Measurements from ENCODE around the gene STN1. TPM values are rescaled to one million over a fixed set of nuclear protein-coding genes. Genes with fewer than 3 reads are reported as not detected.

The STN1 gene
- total and polyA plus RNA-seq, 9 of the 15 experiments (the other 6 are each of a cell fraction or from before 2014, with no cell fraction given) = 9.1 to 19.6 (median 13.8) TPM

DNA sequence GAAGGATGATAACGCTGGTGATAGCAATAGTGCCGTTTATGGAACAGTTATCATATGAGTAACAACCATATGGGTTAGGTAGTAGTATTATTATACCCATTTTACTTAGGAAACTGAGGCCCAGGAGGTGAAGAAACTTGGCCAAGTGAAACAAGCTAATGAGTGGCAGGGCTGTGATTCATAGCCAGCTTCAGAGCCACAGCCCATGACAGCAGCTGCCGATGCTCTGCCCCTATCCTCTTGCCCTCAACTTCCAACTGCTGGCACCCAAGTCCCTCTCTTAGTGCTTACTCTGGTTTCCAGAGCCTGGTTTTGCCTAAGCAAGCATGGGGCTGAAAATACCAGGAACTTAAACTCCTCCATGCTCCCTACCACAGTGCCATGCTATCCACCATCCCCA, 74.9 kb downstream of the STN1 start:
- no peak for ATAC-seq
- peaks cover 13 to 49% of the 10 kb centered on the region in 2 experiments; a peak in 4 of 5 replicates for H3K27me3 ChIP-seq (ENCODE audit: control insufficient read depth in 2 of 2, insufficient read depth in 2 of 2, low read length in 2 of 2)
- CTCF ChIA-PET (ENCODE audit: low intra/inter-chr PET ratio) = interaction anchor here (0.6 kb wide), 1 partner anchor 16 kb away, joined by 3 read pairs; no protein-coding TSS in a partner anchor
- H3K4me1 ChIP-seq (replicated peaks in 1 of 2; ENCODE audit: control insufficient read depth in 2 of 2, insufficient read depth in 2 of 2, low read length in 2 of 2) = no peaks in the 10 kb centered on the region
- no peak overlapping the region for H3K4me2 ChIP-seq (ENCODE audit: insufficient read depth, low read length)
- no peaks in the 10 kb centered on the region for H3K79me2 ChIP-seq (ENCODE audit: control insufficient read depth, insufficient read depth, low read length)
- 0% methylated on average over 3 of the region's 3 CpGs for WGBS (ENCODE audit: insufficient coverage, low coverage, missing lambda C conversion rate)
- no peak for DNase-seq (ENCODE audit: extremely low read depth in 1 of 4, low spot score in 3 of 4)
- no peak for FAIRE-seq
- in situ Hi-C loops (cut with MboI) (no loop called here), intact Hi-C loops (cut with micrococcal nuclease) (no loop called here)
- no peaks in the 10 kb centered on the region for H3K9me3 ChIP-seq (replicated peaks; ENCODE audit: control insufficient read depth, insufficient read depth, low read depth, low read length)
- H3K4me3 ChIP-seq = no peak overlapping the region
- H3K36me3 ChIP-seq (ENCODE audit: control insufficient read depth, insufficient read depth, low read length) = no peaks in the 10 kb centered on the region
- H3K9me1 ChIP-seq (ENCODE audit: control insufficient read depth, insufficient read depth, low read length) = no peaks in the 10 kb centered on the region
- H2AFZ ChIP-seq (ENCODE audit: low read depth, low read length) = no peak overlapping the region
- BruUV-seq (replicated peaks) = no TSS peak
- H3K9ac ChIP-seq (ENCODE audit: insufficient read depth in 1 of 2, low read depth in 2 of 2, low read length in 2 of 2) = no peak overlapping the region
- H4K20me1 ChIP-seq (replicated peaks; ENCODE audit: control insufficient read depth, insufficient read depth, low read length) = no peaks in the 10 kb centered on the region
- no peak overlapping the region for H3K27ac ChIP-seq (ENCODE audit: extremely low read depth, low read depth, low read length)
- POLR2A ChIA-PET = interaction anchor here (0.6 kb wide), 1 partner anchor 19 kb away, joined by 3 read pairs; no protein-coding TSS in a partner anchor
- TF ChIP-seq, protein P1, sequence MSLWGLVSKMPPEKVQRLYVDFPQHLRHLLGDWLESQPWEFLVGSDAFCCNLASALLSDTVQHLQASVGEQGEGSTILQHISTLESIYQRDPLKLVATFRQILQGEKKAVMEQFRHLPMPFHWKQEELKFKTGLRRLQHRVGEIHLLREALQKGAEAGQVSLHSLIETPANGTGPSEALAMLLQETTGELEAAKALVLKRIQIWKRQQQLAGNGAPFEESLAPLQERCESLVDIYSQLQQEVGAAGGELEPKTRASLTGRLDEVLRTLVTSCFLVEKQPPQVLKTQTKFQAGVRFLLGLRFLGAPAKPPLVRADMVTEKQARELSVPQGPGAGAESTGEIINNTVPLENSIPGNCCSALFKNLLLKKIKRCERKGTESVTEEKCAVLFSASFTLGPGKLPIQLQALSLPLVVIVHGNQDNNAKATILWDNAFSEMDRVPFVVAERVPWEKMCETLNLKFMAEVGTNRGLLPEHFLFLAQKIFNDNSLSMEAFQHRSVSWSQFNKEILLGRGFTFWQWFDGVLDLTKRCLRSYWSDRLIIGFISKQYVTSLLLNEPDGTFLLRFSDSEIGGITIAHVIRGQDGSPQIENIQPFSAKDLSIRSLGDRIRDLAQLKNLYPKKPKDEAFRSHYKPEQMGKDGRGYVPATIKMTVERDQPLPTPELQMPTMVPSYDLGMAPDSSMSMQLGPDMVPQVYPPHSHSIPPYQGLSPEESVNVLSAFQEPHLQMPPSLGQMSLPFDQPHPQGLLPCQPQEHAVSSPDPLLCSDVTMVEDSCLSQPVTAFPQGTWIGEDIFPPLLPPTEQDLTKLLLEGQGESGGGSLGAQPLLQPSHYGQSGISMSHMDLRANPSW (CRISPR knock-in tag; IDR thresholded peaks at IDR 0.05) = no peak
- TF ChIP-seq SRSF9 (IDR thresholded peaks at IDR 0.05; ENCODE audit: borderline replicate concordance, low read depth, low read length) (no peak), HDAC2 (IDR thresholded peaks at IDR 0.05) (no peak), BCLAF1 (IDR thresholded peaks at IDR 0.05; ENCODE audit: borderline replicate concordance in 1 of 2, control insufficient read depth in 1 of 2, low read depth in 2 of 2, low read length in 1 of 2) (no peak), TSC22D4 (tag; IDR thresholded peaks at IDR 0.05) (no peak), SREBF1 (IDR thresholded peaks at IDR 0.05; ENCODE audit: borderline replicate concordance, low read depth, low read length) (no peak), ZNF133 (CRISPR knock-in tag; IDR thresholded peaks at IDR 0.05) (no peak), MXD1 (CRISPR knock-in tag; IDR thresholded peaks at IDR 0.05; ENCODE audit: borderline replicate concordance, poor library complexity, severe bottlenecking) (no peak), BMI1 (IDR thresholded peaks at IDR 0.05; ENCODE audit: low read length) (no peak), SOX6 (IDR thresholded peaks at IDR 0.05) (no peak), GABPA (tag; conservative IDR thresholded peaks at IDR 0.05; ENCODE audit: low read depth) (no peak), ARNT (IDR thresholded peaks at IDR 0.05) (no peak), RFX1 (IDR thresholded peaks at IDR 0.05) (no peak), PRPF4 (IDR thresholded peaks at IDR 0.05; ENCODE audit: insufficient read depth, low read depth, low read length, poor library complexity, severe bottlenecking) (no peak), FOSL1 (tag; conservative IDR thresholded peaks at IDR 0.05) (no peak)

Data from K562 (cell line).